ENCODE data around the gene SLC6A6. TPM values are rescaled to one million over a fixed set of nuclear protein-coding genes. Genes with fewer than 3 reads are reported as not detected.

Gene SLC6A6
- polyA plus RNA-seq: 10 to 100 TPM in 2 of 4 donors, 1 to 10 TPM in 2; 6.9 to 24.1 (median 9.7) TPM
- long read RNA-seq, donor 1: 0 reads
- long read RNA-seq, donor 2: 0 reads
- long read RNA-seq, donor 3, full-length matches to known transcripts: 1 of 1 reads
- long read RNA-seq, donor 3, partial matches to known transcripts: 0 of 1 reads
- long read RNA-seq, donor 3, other reads (novel, unspliced or antisense): 0 of 1 reads
- long read RNA-seq, donor 4: 0 reads
- long read RNA-seq, donor 5: 0 reads
- long read RNA-seq, donor 6, full-length matches to known transcripts: 1 of 1 reads
- long read RNA-seq, donor 6, partial matches to known transcripts: 0 of 1 reads
- long read RNA-seq, donor 6, other reads (novel, unspliced or antisense): 0 of 1 reads
- long read RNA-seq, donor 7: 0 reads
- long read RNA-seq, donor 8, partial matches to known transcripts: 0 of 1 reads
- long read RNA-seq, donor 8, other reads (novel, unspliced or antisense): 0 of 1 reads
- long read RNA-seq, donor 9: 0 reads
- long read RNA-seq, donor 10, partial matches to known transcripts: 0 of 1 reads
- long read RNA-seq, donor 10, other reads (novel, unspliced or antisense): 0 of 1 reads

DNA sequence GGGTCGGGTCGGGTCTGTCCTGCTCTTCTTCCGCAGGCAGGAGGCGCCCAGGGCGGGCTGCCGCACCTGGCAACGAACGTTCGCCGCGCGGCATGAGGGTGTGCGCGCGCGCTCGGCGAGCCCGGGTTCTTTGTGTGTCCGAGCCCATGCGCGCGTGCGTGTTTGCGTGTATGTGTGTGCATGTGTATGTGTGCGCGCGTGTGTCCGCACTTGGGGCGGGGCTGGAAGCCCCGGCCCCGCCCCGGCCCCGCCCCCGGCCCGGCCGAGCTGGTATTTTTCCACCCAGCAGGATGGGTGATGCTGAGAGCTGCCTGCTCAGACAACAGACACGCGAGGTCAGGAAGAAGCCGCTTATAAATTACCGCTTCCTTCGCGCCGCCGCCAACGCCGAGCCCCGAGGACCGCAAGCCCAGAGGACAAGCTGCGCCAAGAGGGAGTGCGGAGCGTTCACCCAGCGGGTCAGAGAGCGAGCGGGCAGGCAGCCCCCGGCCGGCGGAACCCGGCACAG, at the start of gene SLC6A6:
SLC6A6 (plus strand) TSS at position 303 of the 508 bp plus-strand sequence. CDS start 41,029 bp downstream, outside the sequence.
- peak; percentile 98 to 99 for DNase-seq
- Histone ChIP-seq H3K27ac (ENCODE audit: low read depth in 1 of 3, low read length in 2 of 3) (peak within 1 kb of the TSS; percentile 83 to 97 (median 95)), H3K36me3 (ENCODE audit: control insufficient read depth in 3 of 3, insufficient read depth in 2 of 3, low read depth in 1 of 3, low read length in 3 of 3) (peaks cover 0 to 13% (median 0%) of the 10 kb centered on the region in 3 donors), H3K27me3 (ENCODE audit: control insufficient read depth in 3 of 3, insufficient read depth in 3 of 3, low read length in 3 of 3) (no peaks in the 10 kb centered on the region), H3K4me1 (ENCODE audit: control insufficient read depth in 3 of 3, insufficient read depth in 2 of 3, low read depth in 1 of 3, low read length in 2 of 3) (peaks cover 3 to 27% (median 16%) of the 10 kb centered on the region in 3 donors), H3K4me3 (ENCODE audit: low read depth in 1 of 3, low read length in 3 of 3) (peak within 1 kb of the TSS; percentile 62 to 91 (median 85)), H3K9me3 (ENCODE audit: control insufficient read depth in 2 of 2, insufficient read depth in 1 of 2, low read depth in 1 of 2, low read length in 1 of 2) (no peaks in the 10 kb centered on the region)
- WGBS, 3 donors: 0 to 1% (median 0%) methylated on average over 39 to 59 of the region's 59 CpGs
- FAIRE-seq: no peak

DNA sequence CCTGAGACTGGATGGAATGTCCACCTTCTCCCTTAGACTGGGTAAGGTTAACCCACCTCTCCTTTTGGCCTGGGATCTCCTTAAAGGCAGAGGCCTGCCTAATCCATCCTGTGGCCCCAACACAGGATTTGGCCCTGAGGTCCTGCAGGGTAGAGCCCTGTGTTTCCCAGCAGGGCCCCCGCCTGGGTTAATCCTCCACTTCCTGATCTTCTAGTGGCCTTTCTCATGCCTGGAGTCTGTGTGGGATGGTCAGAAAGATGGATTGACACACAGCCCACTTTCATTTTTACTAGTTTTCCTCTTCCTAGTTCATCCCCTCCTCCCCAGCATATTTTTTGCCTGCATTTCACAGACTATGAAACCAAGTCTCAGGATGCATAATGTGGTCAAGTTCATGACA, 48.9 kb upstream of the SLC6A6 start:
- FAIRE-seq (no peak), DNase-seq (no peak)
- Histone ChIP-seq H3K4me3 (ENCODE audit: low read depth in 1 of 3, low read length in 3 of 3) (no peak overlapping the region), H3K36me3 (ENCODE audit: control insufficient read depth in 3 of 3, insufficient read depth in 2 of 3, low read depth in 1 of 3, low read length in 3 of 3) (no peaks in the 10 kb centered on the region), H3K27me3 (ENCODE audit: control insufficient read depth in 3 of 3, insufficient read depth in 3 of 3, low read length in 3 of 3) (no peaks in the 10 kb centered on the region), H3K4me1 (ENCODE audit: control insufficient read depth in 3 of 3, insufficient read depth in 2 of 3, low read depth in 1 of 3, low read length in 2 of 3) (peaks cover 0 to under 1% (median 0%) of the 10 kb centered on the region in 3 donors), H3K27ac (ENCODE audit: low read depth in 1 of 3, low read length in 2 of 3) (no peak overlapping the region), H3K9me3 (ENCODE audit: control insufficient read depth in 2 of 2, insufficient read depth in 1 of 2, low read depth in 1 of 2, low read length in 1 of 2) (no peaks in the 10 kb centered on the region)
- WGBS, 3 donors: 69 to 88% (median 87%) methylated on average over 1 of the region's 1 CpG

GRCh38 chr3:14357463-14357862, 44.9 kb upstream of the SLC6A6 start:
- Histone ChIP-seq H3K4me1 (ENCODE audit: control insufficient read depth in 3 of 3, insufficient read depth in 2 of 3, low read depth in 1 of 3, low read length in 2 of 3) (peaks cover 0 to 4% (median 0%) of the 10 kb centered on the region in 3 donors), H3K27ac (ENCODE audit: low read depth in 1 of 3, low read length in 2 of 3) (no peak overlapping the region), H3K27me3 (ENCODE audit: control insufficient read depth in 3 of 3, insufficient read depth in 3 of 3, low read length in 3 of 3) (no peaks in the 10 kb centered on the region), H3K36me3 (ENCODE audit: control insufficient read depth in 3 of 3, insufficient read depth in 2 of 3, low read depth in 1 of 3, low read length in 3 of 3) (no peaks in the 10 kb centered on the region), H3K9me3 (ENCODE audit: control insufficient read depth in 2 of 2, insufficient read depth in 1 of 2, low read depth in 1 of 2, low read length in 1 of 2) (no peaks in the 10 kb centered on the region), H3K4me3 (ENCODE audit: low read depth in 1 of 3, low read length in 3 of 3) (no peak overlapping the region)
- WGBS, 3 donors: 64 to 92% (median 88%) methylated on average over 1 of the region's 1 CpG
- DNase-seq (no peak), FAIRE-seq (no peak)

DNA sequence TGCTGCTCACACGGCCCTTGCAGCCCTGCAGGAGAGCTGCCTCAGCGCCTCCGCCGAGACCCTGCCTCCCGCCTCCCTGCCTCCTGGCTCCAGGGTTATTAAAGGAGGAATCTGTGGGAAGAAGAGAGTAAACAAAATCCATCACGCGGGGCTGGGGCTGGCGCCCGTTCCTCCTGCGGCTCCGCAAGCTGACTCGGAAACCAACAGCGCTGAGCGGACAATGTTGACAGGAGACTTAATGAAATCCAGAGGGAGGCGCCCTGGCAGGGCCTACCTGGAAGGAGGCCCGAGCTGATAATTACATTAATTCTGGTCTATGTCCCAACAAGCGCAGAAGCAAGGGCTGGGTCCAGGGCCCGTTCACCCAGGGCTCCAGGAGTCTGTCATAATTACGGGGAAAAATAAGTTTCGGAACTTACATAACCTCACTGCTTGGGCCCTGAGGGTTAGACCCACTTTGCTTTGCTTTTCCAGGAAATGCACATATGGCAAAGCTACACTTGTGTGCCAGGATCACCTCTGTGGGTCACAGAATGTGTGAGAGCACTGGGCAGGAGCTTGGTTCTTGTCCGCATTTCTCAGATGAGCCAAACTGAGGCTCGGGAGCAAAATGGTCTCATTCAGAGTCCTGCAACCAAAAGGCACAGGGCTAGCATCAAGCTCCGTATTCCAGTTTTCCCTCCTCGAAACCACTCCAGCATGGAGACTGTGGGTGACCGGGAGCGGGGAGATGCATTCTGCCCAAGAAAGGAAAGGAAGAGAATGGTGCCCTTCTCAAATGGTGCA, 43.8 kb upstream of the SLC6A6 start:
- Histone ChIP-seq H3K4me1 (ENCODE audit: control insufficient read depth in 3 of 3, insufficient read depth in 2 of 3, low read depth in 1 of 3, low read length in 2 of 3) (peaks cover 0 to 4% (median under 1%) of the 10 kb centered on the region in 3 donors), H3K27ac (ENCODE audit: low read depth in 1 of 3, low read length in 2 of 3) (no peak overlapping the region), H3K4me3 (ENCODE audit: low read depth in 1 of 3, low read length in 3 of 3) (no peak overlapping the region), H3K36me3 (ENCODE audit: control insufficient read depth in 3 of 3, insufficient read depth in 2 of 3, low read depth in 1 of 3, low read length in 3 of 3) (no peaks in the 10 kb centered on the region), H3K27me3 (ENCODE audit: control insufficient read depth in 3 of 3, insufficient read depth in 3 of 3, low read length in 3 of 3) (no peaks in the 10 kb centered on the region), H3K9me3 (ENCODE audit: control insufficient read depth in 2 of 2, insufficient read depth in 1 of 2, low read depth in 1 of 2, low read length in 1 of 2) (no peaks in the 10 kb centered on the region)
- peak; percentile 38 to 49 for DNase-seq
- FAIRE-seq: no peak
- WGBS, 3 donors: 50 to 59% (median 54%) methylated on average over 26 of the region's 26 CpGs

- DNase-seq (no peak), FAIRE-seq (no peak)
- Histone ChIP-seq H3K4me3 (ENCODE audit: low read depth in 1 of 3, low read length in 3 of 3) (no peak overlapping the region), H3K4me1 (ENCODE audit: control insufficient read depth in 3 of 3, insufficient read depth in 2 of 3, low read depth in 1 of 3, low read length in 2 of 3) (peaks cover 4 to 6% (median 4%) of the 10 kb centered on the region in 3 donors), H3K27me3 (ENCODE audit: control insufficient read depth in 3 of 3, insufficient read depth in 3 of 3, low read length in 3 of 3) (no peaks in the 10 kb centered on the region), H3K36me3 (ENCODE audit: control insufficient read depth in 3 of 3, insufficient read depth in 2 of 3, low read depth in 1 of 3, low read length in 3 of 3) (no peaks in the 10 kb centered on the region), H3K27ac (ENCODE audit: low read depth in 1 of 3, low read length in 2 of 3) (no peak overlapping the region), H3K9me3 (ENCODE audit: control insufficient read depth in 2 of 2, insufficient read depth in 1 of 2, low read depth in 1 of 2, low read length in 1 of 2) (no peaks in the 10 kb centered on the region)
- WGBS, 3 donors: 87 to 91% (median 89%) methylated on average over 3 of the region's 3 CpGs
Measured at GRCh38 chr3:14359348-14359747, 43.1 kb upstream of the SLC6A6 start.

DNA sequence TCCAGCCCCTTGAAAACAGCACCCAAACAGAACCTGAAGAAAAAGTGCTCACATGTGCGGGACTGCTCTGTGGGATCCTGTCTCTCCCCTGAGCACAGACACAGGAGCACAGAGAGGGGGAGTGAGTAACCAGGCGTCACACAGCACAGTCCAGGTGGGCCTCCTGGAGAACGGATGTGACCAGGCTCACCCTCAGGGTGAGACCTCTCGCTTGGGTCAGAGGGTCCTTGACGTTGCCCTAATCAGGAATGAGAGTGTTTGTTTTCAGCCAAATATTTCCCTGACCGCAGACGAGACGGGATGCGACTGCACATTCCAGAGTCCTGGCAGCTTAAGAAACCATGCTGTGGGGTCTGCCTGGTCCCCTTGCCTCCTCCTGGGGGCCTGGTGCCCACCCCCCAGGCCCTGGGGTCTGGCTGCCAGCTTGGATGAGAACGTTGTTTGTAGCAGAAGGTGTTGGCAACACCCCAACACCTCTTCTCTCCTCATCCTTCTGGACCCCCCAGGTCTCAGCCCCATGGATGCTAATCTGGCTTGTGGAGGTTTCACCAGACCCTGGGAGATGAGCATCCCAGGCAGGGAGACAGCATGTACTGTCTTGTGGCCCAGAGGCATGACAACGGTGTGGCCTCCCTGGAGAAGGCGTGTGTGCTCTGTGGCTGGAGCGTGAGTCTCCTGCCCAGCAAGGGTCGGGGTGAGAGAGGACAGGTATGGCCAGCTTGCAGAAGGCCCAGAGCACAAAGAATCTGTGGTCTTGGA, 42.1 kb upstream of the SLC6A6 start:
- DNase-seq (no peak), FAIRE-seq (no peak)
- no peaks in the 10 kb centered on the region for H3K27me3 ChIP-seq (ENCODE audit: control insufficient read depth in 3 of 3, insufficient read depth in 3 of 3, low read length in 3 of 3)
- H3K4me3 ChIP-seq (ENCODE audit: low read depth in 1 of 3, low read length in 3 of 3): no peak overlapping the region
- H3K36me3 ChIP-seq (ENCODE audit: control insufficient read depth in 3 of 3, insufficient read depth in 2 of 3, low read depth in 1 of 3, low read length in 3 of 3): no peaks in the 10 kb centered on the region
- 75 to 88% (median 85%) methylated on average over 14 of the region's 14 CpGs for WGBS, 3 donors
- H3K9me3 ChIP-seq (ENCODE audit: control insufficient read depth in 2 of 2, insufficient read depth in 1 of 2, low read depth in 1 of 2, low read length in 1 of 2): peaks cover 0 to 5% of the 10 kb centered on the region in 2 donors
- no peak overlapping the region for H3K27ac ChIP-seq (ENCODE audit: low read depth in 1 of 3, low read length in 2 of 3)
- peaks cover 4 to 12% (median 10%) of the 10 kb centered on the region in 3 donors for H3K4me1 ChIP-seq (ENCODE audit: control insufficient read depth in 3 of 3, insufficient read depth in 2 of 3, low read depth in 1 of 3, low read length in 2 of 3)

- Histone ChIP-seq H3K27ac (ENCODE audit: low read depth in 1 of 3, low read length in 2 of 3) (no peak overlapping the region), H3K4me3 (ENCODE audit: low read depth in 1 of 3, low read length in 3 of 3) (no peak overlapping the region), H3K27me3 (ENCODE audit: control insufficient read depth in 3 of 3, insufficient read depth in 3 of 3, low read length in 3 of 3) (no peaks in the 10 kb centered on the region), H3K4me1 (ENCODE audit: control insufficient read depth in 3 of 3, insufficient read depth in 2 of 3, low read depth in 1 of 3, low read length in 2 of 3) (peaks cover 4 to 14% (median 10%) of the 10 kb centered on the region in 3 donors), H3K9me3 (ENCODE audit: control insufficient read depth in 2 of 2, insufficient read depth in 1 of 2, low read depth in 1 of 2, low read length in 1 of 2) (peaks cover 0 to 5% of the 10 kb centered on the region in 2 donors), H3K36me3 (ENCODE audit: control insufficient read depth in 3 of 3, insufficient read depth in 2 of 3, low read depth in 1 of 3, low read length in 3 of 3) (no peaks in the 10 kb centered on the region)
- FAIRE-seq (no peak), DNase-seq (no peak)
- WGBS, 3 donors: 79 to 89% (median 85%) methylated on average over 8 of the region's 8 CpGs
Measured at GRCh38 chr3:14361068-14361677, 41.2 kb upstream of the SLC6A6 start.
